H1 (cell line): ENCODE measurements around the gene ARHGEF38. TPM values are rescaled to one million over a fixed set of nuclear protein-coding genes. Genes with fewer than 3 reads are reported as not detected.

Experiments used
- ATF2 ChIP-seq: IDR thresholded peaks from 2 replicates; pipeline ENCODE4 v1.6.1; 2012; ENCODE audit warnings: low read length, inconsistent platforms
- CBX5 ChIP-seq: fragments of 300-800, 300-1000 bp; sonication (generic); IDR thresholded peaks from 2 replicates; pipeline ENCODE4 v1.7.1; 2016; ENCODE audit warnings: antibody characterized with exemption, low read length, low read depth
- CREB1 ChIP-seq: IDR thresholded peaks from 2 replicates; pipeline ENCODE4 v1.6.1; 2012; ENCODE audit warnings: inconsistent platforms
- GTF2F1 ChIP-seq: IDR thresholded peaks from 2 replicates; pipeline ENCODE4 v1.6.1; 2012; ENCODE audit warnings: low read depth, low read length, improper control_type of control experiment, borderline replicate concordance
- POLR2A ChIP-seq, 2 experiments: IDR thresholded peaks; 1 replicate in 1 of 2; 2 replicates in 1 of 2; pipeline ENCODE4 v1.6.1; 2011; ENCODE audit warnings: low read depth in 2 of 2, low read length in 2 of 2, mild to moderate bottlenecking in 2 of 2; ENCODE audit errors: control extremely low read depth in 1 of 2
- SP2 ChIP-seq: IDR thresholded peaks from 2 replicates; pipeline ENCODE4 v1.6.1; 2012; ENCODE audit warnings: mild to moderate bottlenecking, low read length, inconsistent platforms
- TAF7 ChIP-seq: optimal IDR thresholded peaks from 2 replicates; pipeline ENCODE3; 2011; ENCODE audit warnings: low read depth, mild to moderate bottlenecking, inconsistent platforms, low read length, moderate library complexity, borderline replicate concordance
- TBP ChIP-seq: IDR thresholded peaks from 2 replicates; pipeline ENCODE4 v1.6.1; 2011; ENCODE audit warnings: low read depth, low read length, improper control_type of control experiment
- polyA plus RNA-seq, 7 experiments: library from polyadenylated mRNA; depleted of rRNA in 3 of 7; stranded (reverse) in 5 of 7; unstranded in 2 of 7; fragments of >200 nt in 5 of 7; fragments of 200-250 nt in 2 of 7; gene quantifications; 1 replicate in 5 of 7; 2 replicates in 1 of 7; 4 replicates in 1 of 7; pipeline versions ENCODE4 v1.2.1 to v1.2.3, GENCODE V29; 2011 to 2013; ENCODE audit warnings: missing spikeins in 2 of 7, mixed read lengths in 2 of 7
- total RNA-seq: library from RNA; stranded (reverse); fragmentation: NEBNext Ultra II Directional; extraction: Animal tissue kit (Norgen Biotek cat#: 25700); gene quantifications from 2 replicates; pipeline ENCODE4 v1.2.1, GENCODE V29; 2021

The ARHGEF38 gene
- total and polyA plus RNA-seq, 2 of the 8 experiments (the other 6 are each of a cell fraction or from before 2014, with no cell fraction given) = not detected

- TF ChIP-seq ATF2 (no peak), CREB1 (no peak), SP2 (no peak), POLR2A (IDR thresholded peaks at IDR 0.05; ENCODE audit: control extremely low read depth in 1 of 2, low read depth in 2 of 2, low read length in 2 of 2) (no peak), TAF7 (no peak), GTF2F1 (no peak), TBP (no peak), CBX5 (no peak)
- TF ChIP-seq, all 59 proteins: peak for 0
These were observed 16.8 kb downstream of the ARHGEF38 start (continued) for GRCh38 chr4:105569057-105569865.
